ENCODE measurements around the gene SORCS2. TPM values are rescaled to one million over a fixed set of nuclear protein-coding genes. Genes with fewer than 3 reads are reported as not detected.

Gene SORCS2
- polyA plus RNA-seq, 1 donor from 2014 or later: 1.0 TPM

GRCh38 chr4:7526491-7526890, 334.2 kb downstream of the SORCS2 start:
- Histone ChIP-seq H2AFZ (ENCODE audit: low read depth, low read length) (no peak overlapping the region), H3K36me3 (ENCODE audit: insufficient read depth, low read length) (no peaks in the 10 kb centered on the region), H3K4me3 (ENCODE audit: low read length) (no peak overlapping the region), H4K20me1 (ENCODE audit: insufficient read depth) (no peaks in the 10 kb centered on the region), H3F3A (ENCODE audit: insufficient read depth, low read length, poor library complexity, severe bottlenecking) (no peaks in the 10 kb centered on the region), H3K79me2 (replicated peaks; ENCODE audit: insufficient read depth, low read length) (no peaks in the 10 kb centered on the region), H3K27me3 (ENCODE audit: insufficient read depth, low read depth, low read length) (no peaks in the 10 kb centered on the region), H3K27ac (ENCODE audit: low read length) (no peak overlapping the region), H3K9ac (ENCODE audit: low read length) (no peak overlapping the region), H3K9me3 (ENCODE audit: low read length) (no peaks in the 10 kb centered on the region), H3K9me2 (ENCODE audit: insufficient read depth, low read length) (no peaks in the 10 kb centered on the region), H3K4me2 (ENCODE audit: low read length) (no peak overlapping the region)
- TF ChIP-seq REST (IDR thresholded peaks at IDR 0.05; ENCODE audit: borderline replicate concordance) (no peak), EZH2 (IDR thresholded peaks at IDR 0.05; ENCODE audit: borderline replicate concordance, insufficient read depth, low read length, poor library complexity, severe bottlenecking) (no peak), MXI1 (conservative IDR thresholded peaks at IDR 0.05; ENCODE audit: poor library complexity, severe bottlenecking) (no peak), POLR2AphosphoS5 (IDR thresholded peaks at IDR 0.05) (no peak), EP300 (conservative IDR thresholded peaks at IDR 0.05; ENCODE audit: poor library complexity, severe bottlenecking) (no peak), TAF1 (IDR thresholded peaks at IDR 0.05; ENCODE audit: low read depth) (no peak), CTCF (IDR thresholded peaks at IDR 0.05; ENCODE audit: poor library complexity, severe bottlenecking) (no peak), RAD21 (conservative IDR thresholded peaks at IDR 0.05) (no peak), SMC3 (conservative IDR thresholded peaks at IDR 0.05; ENCODE audit: poor library complexity) (no peak)

GRCh38 chr4:7526929-7527535, 334.7 kb downstream of the SORCS2 start:
- no peak overlapping the region for H2AFZ ChIP-seq (ENCODE audit: low read depth, low read length)
- H3K27ac ChIP-seq (ENCODE audit: low read length): no peak overlapping the region
- no peaks in the 10 kb centered on the region for H3F3A ChIP-seq (ENCODE audit: insufficient read depth, low read length, poor library complexity, severe bottlenecking)
- H3K4me3 ChIP-seq (ENCODE audit: low read length): no peak overlapping the region
- no peak overlapping the region for H3K9ac ChIP-seq (ENCODE audit: low read length)
- no peaks in the 10 kb centered on the region for H4K20me1 ChIP-seq (ENCODE audit: insufficient read depth)
- no peaks in the 10 kb centered on the region for H3K9me2 ChIP-seq (ENCODE audit: insufficient read depth, low read length)
- no peaks in the 10 kb centered on the region for H3K79me2 ChIP-seq (replicated peaks; ENCODE audit: insufficient read depth, low read length)
- no peak overlapping the region for H3K4me2 ChIP-seq (ENCODE audit: low read length)
- H3K9me3 ChIP-seq (ENCODE audit: low read length): no peaks in the 10 kb centered on the region
- H3K36me3 ChIP-seq (ENCODE audit: insufficient read depth, low read length): no peaks in the 10 kb centered on the region
- no peaks in the 10 kb centered on the region for H3K27me3 ChIP-seq (ENCODE audit: insufficient read depth, low read depth, low read length)
- TF ChIP-seq EZH2 (IDR thresholded peaks at IDR 0.05; ENCODE audit: borderline replicate concordance, insufficient read depth, low read length, poor library complexity, severe bottlenecking) (no peak), RAD21 (conservative IDR thresholded peaks at IDR 0.05) (no peak), EP300 (conservative IDR thresholded peaks at IDR 0.05; ENCODE audit: poor library complexity, severe bottlenecking) (no peak)

Measured in neural cell (in vitro differentiated cells).